Inflammatory macrophage (primary cell): ENCODE results near the gene FREY1.
A peak's percentile ranks its signal among the peaks of the same experiment; 100 is the strongest.

Experiments
- DNase-seq, 2 donors: peaks; one replicate each; pipeline ENCODE4 v3.0.0-alpha.2; 2020 to 2022

FREY1 gene

DNA sequence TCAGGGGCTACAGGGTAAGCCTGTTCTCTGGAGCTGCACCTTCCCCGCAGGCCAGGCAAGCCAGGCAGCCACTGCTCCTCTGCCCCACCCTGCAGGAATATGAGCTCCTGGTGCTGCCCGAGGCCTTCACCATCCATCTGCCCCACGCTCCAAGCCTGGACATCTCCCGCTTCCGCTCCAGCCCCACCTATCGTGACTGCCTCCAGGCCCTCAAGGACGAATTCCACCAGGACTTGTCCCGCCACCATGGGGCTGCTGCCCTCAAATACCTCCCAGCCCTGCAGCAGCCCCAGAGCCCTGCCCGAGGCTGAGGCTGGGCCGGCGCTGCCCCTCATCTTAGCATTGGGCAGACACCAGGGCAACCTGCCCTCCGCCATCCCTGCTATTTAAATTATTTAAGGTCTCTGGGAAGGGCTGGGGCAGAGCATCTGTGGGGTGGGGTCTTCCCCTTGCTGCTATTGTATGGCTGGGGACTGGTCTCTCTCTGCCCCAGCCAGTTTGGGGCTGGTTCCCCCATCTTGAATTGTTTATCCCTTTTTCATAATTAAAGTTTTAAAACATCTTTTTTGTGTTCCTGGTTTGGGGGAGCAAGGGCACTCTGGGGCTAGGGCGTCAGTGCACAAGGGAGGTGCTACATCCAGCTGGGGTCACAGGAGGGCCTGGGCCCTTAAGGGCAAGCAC lies 21.6 kb upstream of the FREY1 start:
- DNase-seq, result no peak

DNA sequence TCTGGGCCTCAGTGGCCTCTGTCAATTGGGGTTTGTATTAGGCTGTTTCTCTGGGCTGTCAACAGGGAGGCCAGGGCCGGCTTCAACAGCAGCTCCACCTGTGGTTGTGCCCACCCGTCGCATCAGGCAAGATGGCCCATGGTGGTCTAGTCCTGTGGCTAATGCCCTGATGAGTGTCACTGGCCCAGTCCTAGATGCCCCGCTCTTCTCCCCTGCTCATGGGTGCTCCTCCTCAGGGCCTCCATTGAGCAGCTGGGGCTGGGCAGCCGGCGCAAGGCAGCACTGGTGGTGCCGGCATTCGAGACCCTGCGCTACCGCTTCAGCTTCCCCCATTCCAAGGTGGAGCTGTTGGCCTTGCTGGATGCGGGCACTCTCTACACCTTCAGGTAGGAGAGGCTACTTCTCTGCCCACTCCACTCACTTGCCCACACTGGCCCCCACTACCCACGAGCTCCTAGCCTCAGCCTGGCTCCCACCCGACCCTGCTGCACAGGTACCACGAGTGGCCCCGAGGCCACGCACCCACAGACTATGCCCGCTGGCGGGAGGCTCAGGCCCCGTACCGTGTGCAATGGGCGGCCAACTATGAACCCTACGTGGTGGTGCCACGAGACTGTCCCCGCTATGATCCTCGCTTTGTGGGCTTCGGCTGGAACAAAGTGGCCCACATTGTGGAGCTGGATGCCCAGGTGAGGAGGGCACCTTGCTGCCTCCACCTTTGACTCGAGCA lies 20.8 kb upstream of the FREY1 start:
- no peak for DNase-seq

GRCh38 chr11:45927332-45927683 lies 20.2 kb upstream of the FREY1 start:
- DNase-seq, result no peak

- DNase-seq, result no peak
These were observed 19.7 kb upstream of the FREY1 start for GRCh38 chr11:45926536-45927331.

- DNase-seq, result no peak
These were observed 18.9 kb upstream of the FREY1 start for GRCh38 chr11:45926001-45926401.

DNA sequence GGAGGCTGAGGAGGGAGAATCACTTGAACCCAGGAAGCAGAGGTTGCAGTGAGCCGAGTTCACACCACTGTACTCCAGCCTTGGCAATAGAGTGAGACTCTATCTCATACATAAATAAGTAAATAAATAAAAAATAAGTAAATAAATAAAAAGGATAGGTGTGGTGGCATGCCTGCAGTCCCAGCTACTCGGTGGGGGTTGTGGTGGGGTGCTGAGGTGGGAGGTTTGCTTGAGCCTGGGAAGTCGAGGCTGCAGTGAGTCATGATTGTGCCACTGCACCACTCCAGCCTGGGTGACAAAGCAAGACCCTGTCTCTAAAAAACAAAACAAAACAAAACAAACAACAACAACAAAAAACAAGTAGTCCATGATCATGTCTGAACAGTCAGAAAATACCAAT lies 18.5 kb upstream of the FREY1 start:
- DNase-seq, result no peak

- no peak for DNase-seq
These were observed 17.9 kb upstream of the FREY1 start for GRCh38 chr11:45924927-45925326.

DNA sequence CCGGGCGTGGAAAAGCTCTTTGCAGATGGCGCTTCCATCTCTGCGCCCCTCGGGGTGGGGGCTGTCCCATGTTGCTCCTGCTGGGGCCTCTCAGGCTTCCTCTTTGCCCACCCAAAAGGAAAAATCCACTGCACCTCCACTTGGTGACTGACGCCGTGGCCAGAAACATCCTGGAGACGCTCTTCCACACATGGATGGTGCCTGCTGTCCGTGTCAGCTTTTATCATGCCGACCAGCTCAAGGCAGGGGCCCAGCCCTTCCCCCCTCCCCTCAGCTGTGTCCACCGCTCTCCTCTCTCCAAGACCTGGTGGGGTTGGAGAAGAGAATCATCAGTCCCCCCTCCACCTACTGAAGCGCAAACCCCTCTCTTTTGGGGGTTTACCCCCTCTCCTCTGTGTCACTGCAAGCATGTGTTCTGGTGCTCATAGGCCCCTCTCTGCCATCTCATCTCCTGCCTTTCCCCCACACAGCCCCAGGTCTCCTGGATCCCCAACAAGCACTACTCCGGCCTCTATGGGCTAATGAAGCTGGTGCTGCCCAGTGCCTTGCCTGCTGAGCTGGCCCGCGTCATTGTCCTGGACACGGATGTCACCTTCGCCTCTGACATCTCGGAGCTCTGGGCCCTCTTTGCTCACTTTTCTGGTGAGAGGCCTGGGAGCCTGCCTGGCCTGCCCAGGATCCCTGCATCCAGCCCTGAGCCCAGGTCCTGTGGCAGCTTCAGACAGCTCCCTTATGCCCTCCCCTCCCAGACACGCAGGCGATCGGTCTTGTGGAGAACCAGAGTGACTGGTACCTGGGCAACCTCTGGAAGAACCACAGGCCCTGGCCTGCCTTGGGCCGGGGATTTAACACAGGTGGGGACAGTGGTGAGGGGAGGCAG lies 17.2 kb upstream of the FREY1 start:
- no peak for DNase-seq

- DNase-seq, result no peak
These were observed 15.5 kb upstream of the FREY1 start, which contains the start of gene LARGE2 for GRCh38 chr11:45922425-45923082. Gene LARGE2 (plus strand): TSS chr11:45922656. CDS start chr11:45922883, 227 bp downstream.

- DNase-seq, result no peak
These were observed 14.7 kb upstream of the FREY1 start for GRCh38 chr11:45921561-45922424.

DNA sequence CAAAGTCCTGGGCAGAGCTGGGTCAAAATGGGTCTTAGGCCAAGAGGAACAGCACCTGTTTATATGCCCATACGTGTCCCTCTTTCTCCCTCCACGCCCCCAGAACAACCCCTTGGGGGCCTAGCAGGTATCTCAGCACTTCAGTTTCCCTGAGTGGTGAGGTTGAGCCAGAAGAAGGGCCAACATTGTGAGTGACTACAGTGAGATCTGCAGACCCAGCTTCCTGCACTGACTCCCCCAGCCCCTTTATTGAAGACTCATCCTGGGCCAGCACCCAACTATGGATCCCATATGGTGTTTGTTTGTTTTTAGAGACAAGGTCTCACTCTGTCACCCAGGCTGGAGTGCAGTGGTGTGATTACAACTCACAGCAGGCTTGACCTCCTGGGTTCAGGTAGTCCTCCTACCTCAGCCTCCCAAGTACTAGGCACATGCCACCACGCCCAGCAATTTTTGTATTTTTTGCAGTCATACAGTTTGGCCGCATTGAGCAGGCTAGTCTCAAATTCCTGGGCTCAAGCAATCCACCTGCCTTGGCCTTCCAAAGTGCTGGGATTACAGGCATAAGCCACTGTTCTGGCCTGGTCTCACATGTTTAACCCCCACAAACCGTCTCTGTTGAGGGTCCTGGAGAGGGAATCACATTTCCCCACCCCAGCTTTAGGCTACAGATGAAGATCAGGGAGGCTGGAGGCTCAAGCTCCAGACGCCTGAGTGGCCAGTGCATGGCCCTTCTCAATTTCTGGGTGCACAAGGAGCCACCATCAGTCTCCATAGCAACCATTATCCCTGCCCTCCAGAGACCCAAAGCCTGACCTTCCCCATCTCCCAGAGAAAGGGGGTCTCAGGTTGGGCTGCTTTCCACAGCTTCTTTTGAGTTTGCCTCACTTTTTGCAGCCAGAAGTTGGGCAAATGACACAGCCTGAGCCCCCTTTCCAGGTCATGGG lies 13.7 kb upstream of the FREY1 start:
- DNase-seq, result no peak

DNA sequence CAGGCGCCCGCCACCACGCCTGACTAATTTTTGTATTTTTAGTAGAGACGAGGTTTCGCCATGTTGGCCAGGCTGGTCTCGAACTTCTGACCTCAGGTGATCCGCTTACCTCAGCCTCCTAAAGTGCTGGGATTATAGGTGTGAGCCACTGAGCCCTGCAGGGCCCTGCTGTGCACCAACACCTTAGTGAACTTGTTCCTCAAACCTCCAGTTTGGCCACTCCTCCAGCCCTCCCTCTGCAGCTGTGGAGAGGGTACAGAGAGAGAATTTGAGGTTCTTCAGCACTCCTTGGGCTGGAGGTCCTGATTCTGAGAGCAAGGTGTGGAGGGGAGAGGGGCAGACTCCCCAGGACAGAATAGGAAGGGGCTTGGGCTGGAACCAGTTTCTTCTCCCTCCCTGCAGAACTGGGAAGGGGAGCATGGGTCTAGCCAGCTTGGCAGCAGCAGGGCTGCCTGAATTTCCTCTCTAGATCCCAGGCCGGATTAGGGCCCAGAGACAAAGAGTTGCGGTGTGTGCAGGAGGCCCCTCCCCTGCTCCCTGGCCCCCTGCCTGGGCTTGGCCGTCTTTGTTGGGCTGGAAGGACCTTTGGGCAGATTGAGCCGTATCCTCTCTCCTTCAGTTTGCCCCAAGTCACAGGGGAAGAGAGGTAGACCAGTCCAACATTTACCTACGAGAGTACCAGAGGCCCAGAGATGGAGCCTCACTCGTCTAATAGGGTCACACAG lies 12.9 kb upstream of the FREY1 start:
- no peak for DNase-seq

- no peak for DNase-seq
These were observed 12.0 kb upstream of the FREY1 start for GRCh38 chr11:45918962-45919675.

- DNase-seq, result peak; percentile 69 to 73
These were observed 11.4 kb upstream of the FREY1 start for GRCh38 chr11:45918331-45918941.

- DNase-seq, result peak; percentile 99 to 100
These were observed 10.7 kb upstream of the FREY1 start, which contains the start of gene PEX16 for GRCh38 chr11:45917623-45918330. Gene PEX16 (minus strand): TSS chr11:45917877. CDS start chr11:45917811, 66 bp downstream.

GRCh38 chr11:45917286-45917622 lies 10.2 kb upstream of the FREY1 start:
- no peak for DNase-seq

- no peak for DNase-seq
These were observed 8.4 kb upstream of the FREY1 start for GRCh38 chr11:45915446-45915845.
